ENCODE results near the gene PHEX.

DNA sequence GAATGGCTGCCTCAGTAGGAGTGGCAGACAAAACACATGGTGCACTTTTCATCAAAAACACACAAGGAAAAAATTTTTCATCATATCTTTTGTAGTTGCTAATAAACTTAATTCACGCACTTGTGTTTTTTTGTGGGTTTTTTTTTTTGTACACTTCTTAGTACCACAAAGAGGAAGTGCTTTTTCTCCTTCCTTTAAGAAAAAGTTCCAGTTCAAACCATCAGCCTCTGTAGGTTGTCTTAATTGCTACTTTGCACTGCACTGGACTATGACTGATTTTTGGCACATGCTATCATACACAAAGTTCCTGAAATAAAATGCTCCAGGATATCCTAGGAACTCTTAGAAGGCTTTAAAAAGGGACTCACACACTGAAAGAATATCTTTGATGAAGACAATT, at the start of gene PHEX:
- TF ChIP-seq, protein P1, sequence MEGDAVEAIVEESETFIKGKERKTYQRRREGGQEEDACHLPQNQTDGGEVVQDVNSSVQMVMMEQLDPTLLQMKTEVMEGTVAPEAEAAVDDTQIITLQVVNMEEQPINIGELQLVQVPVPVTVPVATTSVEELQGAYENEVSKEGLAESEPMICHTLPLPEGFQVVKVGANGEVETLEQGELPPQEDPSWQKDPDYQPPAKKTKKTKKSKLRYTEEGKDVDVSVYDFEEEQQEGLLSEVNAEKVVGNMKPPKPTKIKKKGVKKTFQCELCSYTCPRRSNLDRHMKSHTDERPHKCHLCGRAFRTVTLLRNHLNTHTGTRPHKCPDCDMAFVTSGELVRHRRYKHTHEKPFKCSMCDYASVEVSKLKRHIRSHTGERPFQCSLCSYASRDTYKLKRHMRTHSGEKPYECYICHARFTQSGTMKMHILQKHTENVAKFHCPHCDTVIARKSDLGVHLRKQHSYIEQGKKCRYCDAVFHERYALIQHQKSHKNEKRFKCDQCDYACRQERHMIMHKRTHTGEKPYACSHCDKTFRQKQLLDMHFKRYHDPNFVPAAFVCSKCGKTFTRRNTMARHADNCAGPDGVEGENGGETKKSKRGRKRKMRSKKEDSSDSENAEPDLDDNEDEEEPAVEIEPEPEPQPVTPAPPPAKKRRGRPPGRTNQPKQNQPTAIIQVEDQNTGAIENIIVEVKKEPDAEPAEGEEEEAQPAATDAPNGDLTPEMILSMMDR (IDR thresholded peaks at IDR 0.05) = no peak
- TF ChIP-seq ZFX (IDR thresholded peaks at IDR 0.05; ENCODE audit: borderline replicate concordance) = no peak
